H1 (cell line): ENCODE data around the gene TNRC6B. TPM values are rescaled to one million over a fixed set of nuclear protein-coding genes. Genes with fewer than 3 reads are reported as not detected.

Source experiments
- ASH2L ChIP-seq: fragments of 200-600, 300-600 bp; sonication (generic); IDR thresholded peaks from one replicate; pipeline ENCODE4 v1.7.1; 2017; ENCODE audit warnings: low read length
- CBX5 ChIP-seq: fragments of 300-800, 300-1000 bp; sonication (generic); IDR thresholded peaks from 2 replicates; pipeline ENCODE4 v1.7.1; 2016; ENCODE audit warnings: antibody characterized with exemption, low read length, low read depth
- GTF2F1 ChIP-seq: IDR thresholded peaks from 2 replicates; pipeline ENCODE4 v1.6.1; 2012; ENCODE audit warnings: low read depth, low read length, improper control_type of control experiment, borderline replicate concordance
- JUND ChIP-seq: IDR thresholded peaks from 2 replicates; pipeline ENCODE4 v1.6.1; 2011; ENCODE audit warnings: mild to moderate bottlenecking, improper control_type of control experiment, low read length
- RBBP5 ChIP-seq: IDR thresholded peaks from 2 replicates; pipeline ENCODE4 v1.7.1; 2012; ENCODE audit warnings: low read depth, mild to moderate bottlenecking, inconsistent platforms, low read length, moderate library complexity, borderline replicate concordance
- RXRA ChIP-seq: IDR thresholded peaks from 2 replicates; pipeline ENCODE4 v1.6.1; 2011; ENCODE audit warnings: low read depth, mild to moderate bottlenecking, low read length, moderate library complexity; ENCODE audit not compliant: insufficient read depth
- SIN3A ChIP-seq, 2 experiments: IDR thresholded peaks in 1 of 2; conservative IDR thresholded peaks in 1 of 2; 2 replicates each; pipeline ENCODE4 v1.6.1; 2011 to 2012; ENCODE audit warnings: low read length in 2 of 2, improper control_type of control experiment in 1 of 2, low read depth in 1 of 2, mild to moderate bottlenecking in 1 of 2
- SIRT6 ChIP-seq: IDR thresholded peaks from one replicate; pipeline ENCODE4 v1.7.1; 2012; ENCODE audit warnings: low read length, inconsistent platforms
- polyA plus RNA-seq, 7 experiments: library from polyadenylated mRNA; depleted of rRNA in 3 of 7; stranded (reverse) in 5 of 7; unstranded in 2 of 7; fragments of >200 nt in 5 of 7; fragments of 200-250 nt in 2 of 7; gene quantifications; 1 replicate in 5 of 7; 2 replicates in 1 of 7; 4 replicates in 1 of 7; pipeline versions ENCODE4 v1.2.1 to v1.2.3, GENCODE V29; 2011 to 2013; ENCODE audit warnings: missing spikeins in 2 of 7, mixed read lengths in 2 of 7
- total RNA-seq: library from RNA; stranded (reverse); fragmentation: NEBNext Ultra II Directional; extraction: Animal tissue kit (Norgen Biotek cat#: 25700); gene quantifications from 2 replicates; pipeline ENCODE4 v1.2.1, GENCODE V29; 2021
- TF ChIP-seq, protein P1 (sequence below): fragments of 300-600 bp; sonication (generic); IDR thresholded peaks from 2 replicates; pipeline ENCODE4 v1.7.1; 2012; ENCODE audit warnings: low read length, moderate library complexity, mild to moderate bottlenecking, inconsistent platforms; ENCODE audit not compliant: insufficient replicate concordance

The TNRC6B gene
- total and polyA plus RNA-seq, 2 of the 8 experiments (the other 6 are each of a cell fraction or from before 2014, with no cell fraction given): 12.5 to 48.9 TPM

DNA sequence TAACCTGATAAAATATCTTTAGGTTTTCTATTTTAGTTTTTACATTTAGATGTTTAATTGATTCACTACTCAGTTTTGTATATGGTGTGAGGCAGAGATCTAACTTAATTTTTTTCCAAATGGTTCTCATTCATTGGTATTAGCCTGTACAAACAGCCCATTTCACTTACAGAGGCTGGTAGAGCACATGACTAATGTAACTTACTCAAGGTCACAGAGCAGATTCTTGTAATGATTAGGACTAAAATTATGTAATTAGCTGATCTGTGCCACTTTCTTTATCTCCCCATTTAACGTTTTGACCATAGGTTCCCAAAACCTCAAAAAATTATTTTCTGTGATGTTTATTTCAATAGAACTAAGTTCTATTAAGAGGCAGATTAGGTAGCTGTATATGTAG, 16.5 kb upstream of the TNRC6B start (continued):
- TF ChIP-seq, protein P1, sequence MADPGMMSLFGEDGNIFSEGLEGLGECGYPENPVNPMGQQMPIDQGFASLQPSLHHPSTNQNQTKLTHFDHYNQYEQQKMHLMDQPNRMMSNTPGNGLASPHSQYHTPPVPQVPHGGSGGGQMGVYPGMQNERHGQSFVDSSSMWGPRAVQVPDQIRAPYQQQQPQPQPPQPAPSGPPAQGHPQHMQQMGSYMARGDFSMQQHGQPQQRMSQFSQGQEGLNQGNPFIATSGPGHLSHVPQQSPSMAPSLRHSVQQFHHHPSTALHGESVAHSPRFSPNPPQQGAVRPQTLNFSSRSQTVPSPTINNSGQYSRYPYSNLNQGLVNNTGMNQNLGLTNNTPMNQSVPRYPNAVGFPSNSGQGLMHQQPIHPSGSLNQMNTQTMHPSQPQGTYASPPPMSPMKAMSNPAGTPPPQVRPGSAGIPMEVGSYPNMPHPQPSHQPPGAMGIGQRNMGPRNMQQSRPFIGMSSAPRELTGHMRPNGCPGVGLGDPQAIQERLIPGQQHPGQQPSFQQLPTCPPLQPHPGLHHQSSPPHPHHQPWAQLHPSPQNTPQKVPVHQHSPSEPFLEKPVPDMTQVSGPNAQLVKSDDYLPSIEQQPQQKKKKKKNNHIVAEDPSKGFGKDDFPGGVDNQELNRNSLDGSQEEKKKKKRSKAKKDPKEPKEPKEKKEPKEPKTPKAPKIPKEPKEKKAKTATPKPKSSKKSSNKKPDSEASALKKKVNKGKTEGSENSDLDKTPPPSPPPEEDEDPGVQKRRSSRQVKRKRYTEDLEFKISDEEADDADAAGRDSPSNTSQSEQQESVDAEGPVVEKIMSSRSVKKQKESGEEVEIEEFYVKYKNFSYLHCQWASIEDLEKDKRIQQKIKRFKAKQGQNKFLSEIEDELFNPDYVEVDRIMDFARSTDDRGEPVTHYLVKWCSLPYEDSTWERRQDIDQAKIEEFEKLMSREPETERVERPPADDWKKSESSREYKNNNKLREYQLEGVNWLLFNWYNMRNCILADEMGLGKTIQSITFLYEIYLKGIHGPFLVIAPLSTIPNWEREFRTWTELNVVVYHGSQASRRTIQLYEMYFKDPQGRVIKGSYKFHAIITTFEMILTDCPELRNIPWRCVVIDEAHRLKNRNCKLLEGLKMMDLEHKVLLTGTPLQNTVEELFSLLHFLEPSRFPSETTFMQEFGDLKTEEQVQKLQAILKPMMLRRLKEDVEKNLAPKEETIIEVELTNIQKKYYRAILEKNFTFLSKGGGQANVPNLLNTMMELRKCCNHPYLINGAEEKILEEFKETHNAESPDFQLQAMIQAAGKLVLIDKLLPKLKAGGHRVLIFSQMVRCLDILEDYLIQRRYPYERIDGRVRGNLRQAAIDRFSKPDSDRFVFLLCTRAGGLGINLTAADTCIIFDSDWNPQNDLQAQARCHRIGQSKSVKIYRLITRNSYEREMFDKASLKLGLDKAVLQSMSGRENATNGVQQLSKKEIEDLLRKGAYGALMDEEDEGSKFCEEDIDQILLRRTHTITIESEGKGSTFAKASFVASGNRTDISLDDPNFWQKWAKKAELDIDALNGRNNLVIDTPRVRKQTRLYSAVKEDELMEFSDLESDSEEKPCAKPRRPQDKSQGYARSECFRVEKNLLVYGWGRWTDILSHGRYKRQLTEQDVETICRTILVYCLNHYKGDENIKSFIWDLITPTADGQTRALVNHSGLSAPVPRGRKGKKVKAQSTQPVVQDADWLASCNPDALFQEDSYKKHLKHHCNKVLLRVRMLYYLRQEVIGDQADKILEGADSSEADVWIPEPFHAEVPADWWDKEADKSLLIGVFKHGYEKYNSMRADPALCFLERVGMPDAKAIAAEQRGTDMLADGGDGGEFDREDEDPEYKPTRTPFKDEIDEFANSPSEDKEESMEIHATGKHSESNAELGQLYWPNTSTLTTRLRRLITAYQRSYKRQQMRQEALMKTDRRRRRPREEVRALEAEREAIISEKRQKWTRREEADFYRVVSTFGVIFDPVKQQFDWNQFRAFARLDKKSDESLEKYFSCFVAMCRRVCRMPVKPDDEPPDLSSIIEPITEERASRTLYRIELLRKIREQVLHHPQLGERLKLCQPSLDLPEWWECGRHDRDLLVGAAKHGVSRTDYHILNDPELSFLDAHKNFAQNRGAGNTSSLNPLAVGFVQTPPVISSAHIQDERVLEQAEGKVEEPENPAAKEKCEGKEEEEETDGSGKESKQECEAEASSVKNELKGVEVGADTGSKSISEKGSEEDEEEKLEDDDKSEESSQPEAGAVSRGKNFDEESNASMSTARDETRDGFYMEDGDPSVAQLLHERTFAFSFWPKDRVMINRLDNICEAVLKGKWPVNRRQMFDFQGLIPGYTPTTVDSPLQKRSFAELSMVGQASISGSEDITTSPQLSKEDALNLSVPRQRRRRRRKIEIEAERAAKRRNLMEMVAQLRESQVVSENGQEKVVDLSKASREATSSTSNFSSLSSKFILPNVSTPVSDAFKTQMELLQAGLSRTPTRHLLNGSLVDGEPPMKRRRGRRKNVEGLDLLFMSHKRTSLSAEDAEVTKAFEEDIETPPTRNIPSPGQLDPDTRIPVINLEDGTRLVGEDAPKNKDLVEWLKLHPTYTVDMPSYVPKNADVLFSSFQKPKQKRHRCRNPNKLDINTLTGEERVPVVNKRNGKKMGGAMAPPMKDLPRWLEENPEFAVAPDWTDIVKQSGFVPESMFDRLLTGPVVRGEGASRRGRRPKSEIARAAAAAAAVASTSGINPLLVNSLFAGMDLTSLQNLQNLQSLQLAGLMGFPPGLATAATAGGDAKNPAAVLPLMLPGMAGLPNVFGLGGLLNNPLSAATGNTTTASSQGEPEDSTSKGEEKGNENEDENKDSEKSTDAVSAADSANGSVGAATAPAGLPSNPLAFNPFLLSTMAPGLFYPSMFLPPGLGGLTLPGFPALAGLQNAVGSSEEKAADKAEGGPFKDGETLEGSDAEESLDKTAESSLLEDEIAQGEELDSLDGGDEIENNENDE: no peak
- TF ChIP-seq JUND (no peak), RXRA (no peak), ASH2L (no peak), CBX5 (no peak), GTF2F1 (no peak), SIRT6 (no peak), SIN3A (conservative IDR thresholded peaks at IDR 0.05 in 1 of 2, IDR thresholded peaks at IDR 0.05 in 1 of 2; ENCODE audit: low read depth in 1 of 2, low read length in 2 of 2) (no peak), RBBP5 (no peak)
